GM11168 (cell line): ENCODE measurements around the gene CACNA1G.

Experiments used
- in situ Hi-C: fragments of 300-500 bp; cut with MboI; formaldehyde crosslinking; loops from one replicate; pipeline ENCODE4 v1.12.0; 2022; ENCODE audit warnings: low sequenced_read_pairs; ENCODE audit not compliant: unreplicated experiment

Gene CACNA1G

GRCh38 chr17:50560185-50560824, at the start of gene CACNA1G:
Gene CACNA1G (plus strand): TSS chr17:50560715. CDS start chr17:50561460, 745 bp downstream.
- in situ Hi-C loops = no loop called here

- in situ Hi-C loops = no loop called here
Observed at GRCh38 chr17:50511058-50511457, 49.5 kb upstream of the CACNA1G start.

- in situ Hi-C loops = no loop called here
Observed at GRCh38 chr17:50513495-50513894, 47.0 kb upstream of the CACNA1G start.

GRCh38 chr17:50514388-50514787, 46.1 kb upstream of the CACNA1G start:
- in situ Hi-C loops = no loop called here

GRCh38 chr17:50514936-50515702, 45.4 kb upstream of the CACNA1G start:
- in situ Hi-C loops = no loop called here

GRCh38 chr17:50517011-50517410, 43.5 kb upstream of the CACNA1G start:
- in situ Hi-C loops = no loop called here

- in situ Hi-C loops = no loop called here
Observed at GRCh38 chr17:50517504-50518383, 42.8 kb upstream of the CACNA1G start.

GRCh38 chr17:50518384-50519023, 42.0 kb upstream of the CACNA1G start:
- in situ Hi-C loops = no loop called here

GRCh38 chr17:50519141-50519834, 41.2 kb upstream of the CACNA1G start:
- in situ Hi-C loops = no loop called here

GRCh38 chr17:50520483-50520882, 40.0 kb upstream of the CACNA1G start:
- in situ Hi-C loops = no loop called here

- in situ Hi-C loops = no loop called here
Observed at GRCh38 chr17:50521514-50521913, 39.0 kb upstream of the CACNA1G start.

GRCh38 chr17:50522766-50523165, 37.7 kb upstream of the CACNA1G start:
- in situ Hi-C loops = no loop called here

- in situ Hi-C loops = no loop called here
Observed at GRCh38 chr17:50523208-50523607, 37.3 kb upstream of the CACNA1G start.

GRCh38 chr17:50524838-50525237, 35.7 kb upstream of the CACNA1G start:
- in situ Hi-C loops = no loop called here

GRCh38 chr17:50527155-50527762, 33.3 kb upstream of the CACNA1G start:
- in situ Hi-C loops = no loop called here

GRCh38 chr17:50527949-50528474, 32.5 kb upstream of the CACNA1G start:
- in situ Hi-C loops = no loop called here

GRCh38 chr17:50529849-50530248, 30.7 kb upstream of the CACNA1G start:
- in situ Hi-C loops = no loop called here

GRCh38 chr17:50531428-50532025, 29.0 kb upstream of the CACNA1G start:
- in situ Hi-C loops = no loop called here
